AG10803 (cell line): ENCODE results near the gene SNX30.

ENCODE experiments used
- DNase-seq: peaks from one replicate; pipeline ENCODE4 v3.0.0; 2010; ENCODE audit warnings: low read depth
- H3K4me3 ChIP-seq: 2 replicates; pipeline ENCODE4 v1.5.1; 2011; ENCODE audit warnings: mild to moderate bottlenecking, low read length, control low read depth
- TF ChIP-seq, protein P1 (sequence below): conservative IDR thresholded peaks from 2 replicates; pipeline ENCODE4 v1.5.1; 2011; ENCODE audit warnings: mild to moderate bottlenecking, low read length, control low read depth, inconsistent platforms

Gene SNX30

DNA sequence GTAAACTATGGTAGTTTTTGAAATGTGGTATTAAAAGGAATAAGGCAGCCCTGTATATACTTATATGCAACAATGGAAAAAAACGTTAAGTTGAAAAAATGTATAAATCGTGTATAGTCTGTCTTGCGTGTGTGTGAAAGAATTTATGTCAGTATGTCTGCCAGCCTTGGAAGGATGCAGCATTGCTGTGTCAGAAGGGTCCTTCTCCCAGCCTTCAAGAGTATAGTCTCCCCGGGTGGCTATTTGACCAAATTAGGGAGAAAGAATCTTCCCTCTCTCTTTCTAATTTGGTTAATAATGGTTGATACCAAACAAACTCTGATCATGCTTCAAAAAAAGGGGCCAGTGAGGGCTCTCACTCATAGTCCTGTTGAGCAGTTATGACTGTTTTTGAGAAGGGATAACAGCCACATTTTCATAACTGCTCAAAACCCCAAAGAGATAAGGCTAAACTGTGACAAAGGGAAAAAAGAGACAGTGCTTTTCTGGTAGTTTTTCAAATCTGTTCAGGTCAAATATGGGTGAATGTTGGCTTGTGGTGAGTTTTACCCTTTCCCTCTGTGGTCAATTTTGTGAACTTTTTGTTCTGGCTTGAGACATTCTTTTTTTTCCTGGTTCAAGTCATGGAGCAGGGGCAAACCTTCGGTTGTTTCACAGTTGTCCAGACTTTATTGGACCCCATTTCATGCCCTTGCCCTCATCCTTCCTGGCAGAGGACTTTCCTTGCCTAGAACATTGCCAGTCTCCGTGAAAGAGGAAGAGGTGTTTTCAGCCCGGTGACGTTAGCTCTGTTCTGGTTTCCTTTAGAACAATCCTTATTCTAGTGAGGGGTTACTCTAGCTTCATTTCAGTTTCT, 21.0 kb downstream of the SNX30 start:
- TF ChIP-seq, protein P1, sequence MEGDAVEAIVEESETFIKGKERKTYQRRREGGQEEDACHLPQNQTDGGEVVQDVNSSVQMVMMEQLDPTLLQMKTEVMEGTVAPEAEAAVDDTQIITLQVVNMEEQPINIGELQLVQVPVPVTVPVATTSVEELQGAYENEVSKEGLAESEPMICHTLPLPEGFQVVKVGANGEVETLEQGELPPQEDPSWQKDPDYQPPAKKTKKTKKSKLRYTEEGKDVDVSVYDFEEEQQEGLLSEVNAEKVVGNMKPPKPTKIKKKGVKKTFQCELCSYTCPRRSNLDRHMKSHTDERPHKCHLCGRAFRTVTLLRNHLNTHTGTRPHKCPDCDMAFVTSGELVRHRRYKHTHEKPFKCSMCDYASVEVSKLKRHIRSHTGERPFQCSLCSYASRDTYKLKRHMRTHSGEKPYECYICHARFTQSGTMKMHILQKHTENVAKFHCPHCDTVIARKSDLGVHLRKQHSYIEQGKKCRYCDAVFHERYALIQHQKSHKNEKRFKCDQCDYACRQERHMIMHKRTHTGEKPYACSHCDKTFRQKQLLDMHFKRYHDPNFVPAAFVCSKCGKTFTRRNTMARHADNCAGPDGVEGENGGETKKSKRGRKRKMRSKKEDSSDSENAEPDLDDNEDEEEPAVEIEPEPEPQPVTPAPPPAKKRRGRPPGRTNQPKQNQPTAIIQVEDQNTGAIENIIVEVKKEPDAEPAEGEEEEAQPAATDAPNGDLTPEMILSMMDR: no peak
- no peak for DNase-seq
- no peak overlapping the region for H3K4me3 ChIP-seq

DNA sequence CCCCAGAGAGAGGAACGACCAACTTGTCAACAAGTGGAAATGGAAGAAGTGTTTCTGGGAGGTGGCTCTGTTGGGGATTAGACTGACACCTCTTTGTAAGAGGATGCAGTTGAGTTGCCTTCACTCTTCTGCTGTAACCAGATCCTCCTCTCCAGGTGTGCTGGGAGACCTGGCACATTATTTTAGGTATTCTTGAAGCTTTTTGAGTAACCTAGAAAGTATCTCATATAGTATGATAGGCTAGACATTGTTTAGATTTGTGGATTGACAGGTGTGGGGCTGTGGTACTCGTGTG, 21.6 kb downstream of the SNX30 start:
- DNase-seq: no peak
- H3K4me3 ChIP-seq: no peak overlapping the region
- TF ChIP-seq, protein P1: no peak

DNA sequence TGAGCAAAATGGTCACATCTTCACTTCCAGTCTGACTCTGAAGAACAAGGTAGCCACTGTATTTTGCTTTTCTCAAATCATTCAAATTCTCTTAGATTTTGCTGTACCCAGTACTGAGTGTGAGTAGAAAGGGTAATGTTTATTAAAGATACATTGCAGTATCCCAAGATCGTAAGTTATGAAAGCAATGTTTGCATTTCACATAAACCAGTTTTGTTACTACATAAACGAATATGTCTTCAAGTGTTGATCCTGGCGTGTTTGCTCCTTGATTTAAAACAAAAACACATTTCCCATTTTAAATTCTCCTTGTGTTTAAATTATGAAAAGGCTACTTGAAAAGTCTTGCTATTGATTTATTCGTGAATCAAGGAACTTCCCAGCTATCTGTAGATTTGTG, 22.0 kb downstream of the SNX30 start:
- DNase-seq: no peak
- no peak overlapping the region for H3K4me3 ChIP-seq
- TF ChIP-seq, protein P1: no peak

DNA sequence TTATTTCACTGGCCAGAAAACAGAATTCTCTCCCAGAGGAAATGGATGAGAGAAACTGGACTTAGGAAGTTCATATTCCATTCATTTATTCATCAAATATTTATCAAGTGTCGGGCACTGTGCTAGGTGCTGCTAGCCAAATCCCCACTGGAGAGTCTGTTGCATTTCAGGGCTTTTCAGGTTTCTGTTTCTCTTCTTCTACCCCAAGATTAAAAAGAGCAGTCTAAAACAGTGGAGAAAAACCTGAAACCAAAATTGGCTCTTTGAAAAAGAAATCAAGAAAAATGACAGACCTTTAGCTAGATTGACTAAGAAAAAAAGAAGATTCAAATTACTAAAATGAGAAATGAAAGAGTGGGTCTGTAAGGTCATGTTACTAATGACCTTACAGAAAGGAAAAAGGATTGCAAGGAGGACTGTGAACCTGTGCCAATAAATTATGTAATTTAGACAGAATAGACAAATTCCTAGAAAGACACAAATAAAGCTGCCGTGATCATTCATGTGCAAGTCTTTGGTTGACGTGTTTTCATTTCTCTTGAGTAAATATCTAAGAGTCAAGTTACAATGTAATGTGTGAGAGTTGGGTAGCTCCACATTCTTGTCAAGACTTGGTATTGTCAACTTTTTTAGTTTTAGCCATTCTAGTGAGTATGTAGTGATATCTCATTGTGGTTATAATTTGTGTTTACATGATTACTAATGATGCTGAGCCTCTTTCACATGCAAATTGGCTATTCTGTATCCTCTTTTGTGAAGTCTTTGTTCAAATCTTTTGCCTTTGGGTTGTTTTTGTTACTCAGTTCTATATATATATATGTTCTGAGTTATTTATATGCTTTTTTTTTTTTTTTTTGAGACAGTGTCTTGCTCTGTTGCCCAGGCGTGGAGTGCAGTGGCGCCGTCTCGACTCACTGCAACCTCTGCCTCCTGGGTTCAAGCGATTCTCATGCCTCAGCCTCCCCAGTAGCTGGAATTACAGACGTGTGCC, 23.7 kb downstream of the SNX30 start:
- peak; percentile 67 for DNase-seq
- TF ChIP-seq, protein P1: no peak
- no peak overlapping the region for H3K4me3 ChIP-seq

DNA sequence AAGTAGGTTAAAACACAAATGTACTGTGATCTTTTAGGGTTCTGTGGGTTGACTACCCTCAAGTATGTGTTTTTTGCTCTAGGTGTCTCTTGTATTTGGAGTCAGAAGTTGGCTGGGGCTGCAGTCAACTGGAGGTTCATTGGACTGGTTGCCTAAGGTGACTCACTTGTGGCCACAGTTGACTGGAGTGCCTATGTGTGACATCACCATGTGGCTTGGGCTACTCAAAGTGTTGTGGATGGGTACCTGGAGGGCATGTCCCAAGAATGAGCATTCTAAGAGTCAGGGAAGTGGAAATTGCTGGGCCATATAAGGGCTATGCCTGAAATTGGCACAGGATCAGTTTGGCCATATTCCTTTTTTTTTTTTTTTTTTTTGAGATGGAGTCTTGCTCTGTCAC, 27.4 kb downstream of the SNX30 start:
- peak; percentile 33 for DNase-seq
- TF ChIP-seq, protein P1: no peak
- no peak overlapping the region for H3K4me3 ChIP-seq

DNA sequence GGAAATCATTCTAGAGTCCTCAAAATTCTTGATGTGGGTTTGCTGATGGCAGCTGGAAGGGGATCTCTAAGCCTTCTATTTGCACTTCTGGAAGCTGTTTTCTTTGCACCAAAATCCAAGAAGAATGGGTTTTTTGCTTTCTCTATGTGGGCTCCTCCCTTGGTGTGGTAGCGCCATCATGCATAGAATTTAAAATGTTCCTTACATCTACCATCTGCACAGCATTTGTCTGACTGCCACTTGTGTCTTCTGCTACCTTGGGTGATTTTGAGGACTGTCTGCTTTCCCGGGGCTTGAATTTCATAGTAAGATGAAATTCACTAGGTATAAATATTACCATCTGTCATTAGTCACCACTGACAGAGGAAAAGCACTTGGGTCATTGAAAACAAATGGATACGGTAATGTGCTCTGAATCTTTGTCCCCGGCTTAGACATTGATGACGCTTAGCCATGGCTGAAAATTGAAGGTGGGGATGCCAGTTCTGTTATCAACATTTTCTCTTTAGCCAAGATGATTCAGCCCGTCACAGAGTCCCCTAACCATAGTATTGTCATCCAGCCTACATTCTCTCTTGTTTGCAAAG, 30.0 kb downstream of the SNX30 start:
- TF ChIP-seq, protein P1: no peak
- DNase-seq: peak; percentile 19
- no peak overlapping the region for H3K4me3 ChIP-seq
